ENCODE measurements around the gene RPS14. TPM values are rescaled to one million over a fixed set of nuclear protein-coding genes. Genes with fewer than 3 reads are reported as not detected.
A peak's percentile ranks its signal among the peaks of the same experiment; 100 is the strongest.

The RPS14 gene
- total and polyA plus RNA-seq, 2 of the 8 experiments (the other 6 are each of a cell fraction or from before 2014, with no cell fraction given) = 2,548 to 6,423 TPM

GRCh38 chr5:150449517-150450339 lies at the start of gene RPS14 (continued):
- TF ChIP-seq CHD7 (IDR thresholded peaks at IDR 0.05; ENCODE audit: insufficient replicate concordance, low read length) (no peak), EGR1 (IDR thresholded peaks at IDR 0.05; ENCODE audit: borderline replicate concordance, low read depth, low read length) (peak; percentile 65; the same call in 1 of the 2 replicates), JUN (IDR thresholded peaks at IDR 0.05; ENCODE audit: low read depth, low read length) (no peak), RNF2 (IDR thresholded peaks at IDR 0.05; ENCODE audit: borderline replicate concordance, low read depth, low read length, missing control alignments, poor library complexity, severe bottlenecking) (no peak), RFX5 (IDR thresholded peaks at IDR 0.05; ENCODE audit: borderline replicate concordance, low read depth, low read length) (no peak)
- TF ChIP-seq, protein P1, sequence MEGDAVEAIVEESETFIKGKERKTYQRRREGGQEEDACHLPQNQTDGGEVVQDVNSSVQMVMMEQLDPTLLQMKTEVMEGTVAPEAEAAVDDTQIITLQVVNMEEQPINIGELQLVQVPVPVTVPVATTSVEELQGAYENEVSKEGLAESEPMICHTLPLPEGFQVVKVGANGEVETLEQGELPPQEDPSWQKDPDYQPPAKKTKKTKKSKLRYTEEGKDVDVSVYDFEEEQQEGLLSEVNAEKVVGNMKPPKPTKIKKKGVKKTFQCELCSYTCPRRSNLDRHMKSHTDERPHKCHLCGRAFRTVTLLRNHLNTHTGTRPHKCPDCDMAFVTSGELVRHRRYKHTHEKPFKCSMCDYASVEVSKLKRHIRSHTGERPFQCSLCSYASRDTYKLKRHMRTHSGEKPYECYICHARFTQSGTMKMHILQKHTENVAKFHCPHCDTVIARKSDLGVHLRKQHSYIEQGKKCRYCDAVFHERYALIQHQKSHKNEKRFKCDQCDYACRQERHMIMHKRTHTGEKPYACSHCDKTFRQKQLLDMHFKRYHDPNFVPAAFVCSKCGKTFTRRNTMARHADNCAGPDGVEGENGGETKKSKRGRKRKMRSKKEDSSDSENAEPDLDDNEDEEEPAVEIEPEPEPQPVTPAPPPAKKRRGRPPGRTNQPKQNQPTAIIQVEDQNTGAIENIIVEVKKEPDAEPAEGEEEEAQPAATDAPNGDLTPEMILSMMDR (IDR thresholded peaks at IDR 0.05; ENCODE audit: control extremely low read depth in 1 of 3, insufficient read depth in 1 of 3, low read depth in 1 of 3, low read length in 3 of 3) = peak; percentile 78 to 93 (median 85)
